ENCODE measurements around the gene CAV3.
"Not testable (repeated sequence)": the region's sequence is repeated elsewhere in the genome, so short reads cannot be mapped to it uniquely, and the experiment has no call there.

The CAV3 gene

DNA sequence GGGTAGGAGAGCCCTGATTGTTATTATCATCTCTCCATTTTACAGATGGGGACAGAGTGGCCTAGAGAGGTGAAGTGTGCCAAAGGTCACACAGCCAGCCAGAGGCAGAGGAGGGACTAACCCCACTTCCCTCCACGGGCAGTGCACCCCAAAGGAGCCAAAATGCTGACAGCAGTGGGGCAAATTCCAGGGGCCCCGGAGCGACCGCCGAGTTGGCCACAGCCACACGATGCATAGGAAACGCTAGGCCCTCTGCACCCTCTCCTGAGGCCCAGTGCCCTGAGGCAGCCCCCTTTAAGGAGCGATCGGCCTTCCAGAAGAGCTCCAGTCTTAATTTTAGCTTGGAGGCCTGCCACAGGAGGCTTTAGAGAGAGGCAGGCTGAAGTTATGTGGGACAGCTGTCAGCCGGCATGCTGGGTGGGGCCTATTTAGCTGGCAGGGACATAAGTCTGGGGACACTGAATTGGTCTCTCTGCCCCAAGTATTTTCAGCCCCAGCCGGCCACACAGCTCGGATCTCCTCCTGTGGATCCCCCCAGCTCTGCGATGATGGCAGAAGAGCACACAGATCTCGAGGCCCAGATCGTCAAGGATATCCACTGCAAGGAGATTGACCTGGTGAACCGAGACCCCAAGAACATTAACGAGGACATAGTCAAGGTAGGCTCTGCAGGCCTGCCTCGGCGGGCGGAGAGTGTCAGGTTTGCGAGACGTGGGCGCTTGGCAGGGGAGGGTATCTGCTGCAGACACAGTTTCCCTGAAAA is at the start of gene CAV3:
Gene CAV3 (plus strand): TSS at position 471 of the 763 bp plus-strand sequence. CDS start 75 bp downstream, at position 546.
- no peak for DNase-seq

DNA sequence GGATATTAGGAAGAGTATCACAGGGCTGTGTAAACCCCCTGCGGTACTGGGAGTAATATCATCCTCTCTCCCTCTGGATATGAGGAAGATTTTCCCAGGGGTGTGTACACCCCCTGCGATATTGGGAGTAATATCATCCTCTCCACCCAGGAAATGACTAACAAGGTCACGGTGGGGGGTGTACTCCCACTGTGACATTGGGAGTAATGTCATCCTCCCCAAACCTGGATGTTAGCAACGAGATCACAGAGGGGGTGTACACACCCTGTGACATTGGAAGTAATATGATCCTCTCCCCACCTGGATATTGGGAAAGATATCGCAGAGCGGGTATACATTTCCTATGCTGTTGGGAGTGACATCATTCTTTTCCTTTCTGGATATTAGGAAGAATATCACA is 48.6 kb upstream of the CAV3 start:
- DNase-seq, result not testable (repeated sequence)

DNA sequence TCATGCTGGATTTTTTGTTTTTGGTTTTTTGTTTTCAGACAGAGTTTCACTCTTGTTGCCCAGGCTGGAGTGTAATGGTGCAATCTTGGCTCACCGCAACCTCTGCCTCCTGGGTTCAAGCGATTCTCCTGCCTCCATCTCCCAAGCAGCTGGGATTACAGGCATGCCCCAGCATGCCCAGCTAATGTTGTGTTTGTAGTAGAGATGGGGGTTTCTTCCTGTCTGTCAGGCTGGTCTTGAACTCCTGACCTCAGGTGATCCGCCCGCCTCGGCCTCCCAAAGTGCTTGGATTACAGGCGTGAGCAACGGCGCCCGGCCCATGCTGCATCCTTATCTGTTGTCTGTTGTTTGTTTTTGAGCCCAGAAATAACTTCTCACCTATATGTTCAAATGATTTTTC is 42.3 kb upstream of the CAV3 start:
- DNase-seq, result not testable (repeated sequence)

DNA sequence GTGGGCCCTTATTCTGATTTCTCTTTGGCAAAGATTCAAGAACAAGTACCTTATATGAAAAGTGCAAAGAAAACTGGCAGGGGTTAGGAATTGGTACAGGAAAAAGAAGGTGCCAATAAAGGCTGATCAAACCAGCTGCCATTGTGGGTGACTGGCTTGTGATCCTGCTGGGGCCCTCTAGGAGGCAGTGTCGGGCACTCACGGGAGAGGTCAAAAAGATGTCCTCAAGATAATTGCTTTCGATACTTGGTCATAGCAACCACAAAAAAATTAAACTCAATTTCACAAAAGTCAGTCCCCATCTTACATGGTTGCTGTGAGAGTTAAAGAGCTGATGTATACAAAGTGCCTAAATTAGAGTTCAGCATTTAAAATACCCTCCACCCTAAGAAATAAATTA is 31.0 kb upstream of the CAV3 start:
- no peak for DNase-seq

DNA sequence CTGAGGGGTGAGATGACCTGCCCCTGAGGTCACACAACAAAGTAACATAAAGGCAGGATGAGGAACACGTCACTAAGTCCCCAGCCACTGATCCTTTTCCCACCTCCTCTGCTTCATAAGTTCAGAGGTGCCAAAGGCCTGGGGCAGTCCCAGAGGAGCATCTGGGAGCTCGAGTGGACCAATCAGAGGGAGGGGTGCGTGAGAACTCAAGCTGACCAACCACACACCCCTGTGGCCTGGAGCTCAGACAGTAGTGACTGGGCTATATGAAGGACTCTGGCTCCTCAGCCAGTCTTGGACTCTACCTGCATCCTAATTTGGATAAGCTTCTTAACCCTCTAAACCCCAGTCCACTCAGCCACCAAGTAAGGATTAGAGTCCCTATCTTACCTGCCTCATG is 28.0 kb upstream of the CAV3 start:
- no peak for DNase-seq

DNA sequence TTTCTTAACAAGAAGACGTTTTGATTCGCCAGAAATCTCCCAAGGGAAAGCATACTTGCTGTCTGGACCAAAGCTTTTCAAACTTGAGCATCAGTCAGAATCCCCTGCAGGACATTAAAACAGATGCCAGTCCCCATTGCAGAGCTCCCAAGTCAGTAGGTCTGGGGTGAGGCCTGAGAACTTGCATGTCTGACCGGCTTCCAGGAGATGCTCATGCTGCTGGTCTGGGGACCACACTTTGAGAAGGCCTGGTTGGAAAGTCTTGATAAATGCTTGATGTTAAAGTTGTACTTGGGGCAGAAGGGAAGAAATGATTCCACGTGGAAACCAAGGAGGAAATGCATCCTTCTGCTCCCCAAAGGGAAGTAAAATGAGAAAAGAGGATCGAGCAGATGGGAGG is 24.3 kb upstream of the CAV3 start:
- no peak for DNase-seq

DNA sequence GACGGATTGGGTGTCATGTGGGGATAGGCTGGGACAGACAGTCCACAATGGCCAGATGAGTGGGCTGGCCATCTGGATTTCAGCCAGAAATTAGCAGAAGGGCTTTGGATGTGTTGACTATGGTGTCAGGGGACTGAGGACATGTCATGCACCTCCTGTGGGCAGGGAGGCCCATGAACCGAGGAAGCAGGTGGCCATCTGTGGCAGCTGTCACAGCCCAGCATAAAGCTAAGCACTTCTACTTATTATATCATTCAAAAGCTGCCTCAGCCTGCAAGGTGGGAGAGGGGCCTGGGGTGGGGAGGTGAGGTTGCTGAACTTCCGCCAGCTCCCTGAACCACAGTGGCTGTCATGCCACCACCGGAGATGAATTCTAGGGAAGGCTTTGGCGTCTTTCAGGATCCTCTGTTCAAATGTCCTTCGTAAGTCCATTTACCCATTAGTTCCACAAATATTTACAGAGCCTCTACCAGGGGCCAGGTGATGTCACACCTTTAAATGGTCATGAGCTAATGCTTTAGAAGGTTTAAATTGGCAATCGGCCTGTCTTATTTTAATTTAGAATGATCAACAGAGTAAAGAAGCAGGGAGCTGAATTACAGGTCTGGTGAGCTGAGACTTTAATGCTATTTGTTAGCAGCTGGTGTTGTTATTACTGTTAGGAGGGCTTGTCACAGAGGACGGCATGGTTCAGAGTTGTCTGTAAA is 23.6 kb upstream of the CAV3 start:
- DNase-seq, result no peak

DNA sequence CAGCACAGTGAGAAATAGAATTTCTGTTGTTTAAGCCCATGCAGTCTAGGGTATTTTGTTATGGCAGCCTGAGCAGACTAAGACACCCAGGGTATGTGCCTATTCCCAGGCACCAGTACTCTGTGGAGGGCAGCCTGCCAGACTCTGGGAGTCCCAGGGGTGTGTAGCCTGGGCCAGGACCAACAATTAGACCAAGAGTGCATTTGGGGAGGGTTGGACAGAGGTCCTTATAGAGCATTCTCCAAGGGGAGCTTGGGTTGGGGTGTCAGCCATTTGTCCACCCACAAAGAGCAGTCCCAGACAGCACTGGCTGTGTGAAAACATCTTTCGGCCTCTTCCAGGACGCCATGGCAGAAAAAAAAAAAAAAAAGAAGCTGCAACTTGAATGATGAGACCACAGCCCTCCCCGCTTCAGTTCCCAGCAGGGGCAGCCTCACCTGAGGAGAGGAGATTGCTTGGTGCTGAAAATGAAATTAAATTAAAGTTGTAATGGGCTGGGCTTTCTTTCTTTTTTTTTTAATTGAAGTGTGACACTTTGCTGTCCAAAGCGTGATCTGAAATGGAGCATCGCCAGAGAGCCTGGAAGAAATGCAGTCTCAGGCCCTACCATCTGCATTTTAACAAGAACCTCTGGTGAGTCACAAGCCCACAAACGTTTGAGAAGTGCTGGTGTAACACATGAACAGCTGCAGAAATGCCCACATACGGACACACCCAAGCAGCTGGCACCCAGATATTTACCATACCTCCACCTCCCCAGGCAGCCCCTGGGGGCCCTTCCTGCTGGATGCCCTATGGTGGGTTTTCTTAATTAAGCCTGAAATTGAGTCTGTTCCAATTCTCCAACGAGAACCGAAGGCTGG is 21.3 kb upstream of the CAV3 start:
- no peak for DNase-seq

DNA sequence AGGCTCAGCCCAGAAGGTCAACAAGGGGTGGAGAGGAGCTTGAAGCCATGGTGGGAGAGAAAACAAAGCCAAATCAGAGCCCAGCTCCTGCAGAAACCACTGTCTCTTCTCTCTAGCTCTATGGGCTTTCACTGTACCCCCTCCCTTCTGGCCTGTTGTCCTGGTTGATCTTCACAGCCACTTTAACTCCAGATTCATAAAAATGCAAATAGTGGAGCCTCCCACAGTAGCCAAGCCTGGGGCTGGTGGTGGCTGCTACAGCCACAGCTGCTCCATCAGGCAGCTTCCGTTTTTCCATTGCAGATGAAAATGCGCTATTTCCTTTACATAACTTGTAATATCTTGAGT is 20.7 kb upstream of the CAV3 start:
- no peak for DNase-seq

DNA sequence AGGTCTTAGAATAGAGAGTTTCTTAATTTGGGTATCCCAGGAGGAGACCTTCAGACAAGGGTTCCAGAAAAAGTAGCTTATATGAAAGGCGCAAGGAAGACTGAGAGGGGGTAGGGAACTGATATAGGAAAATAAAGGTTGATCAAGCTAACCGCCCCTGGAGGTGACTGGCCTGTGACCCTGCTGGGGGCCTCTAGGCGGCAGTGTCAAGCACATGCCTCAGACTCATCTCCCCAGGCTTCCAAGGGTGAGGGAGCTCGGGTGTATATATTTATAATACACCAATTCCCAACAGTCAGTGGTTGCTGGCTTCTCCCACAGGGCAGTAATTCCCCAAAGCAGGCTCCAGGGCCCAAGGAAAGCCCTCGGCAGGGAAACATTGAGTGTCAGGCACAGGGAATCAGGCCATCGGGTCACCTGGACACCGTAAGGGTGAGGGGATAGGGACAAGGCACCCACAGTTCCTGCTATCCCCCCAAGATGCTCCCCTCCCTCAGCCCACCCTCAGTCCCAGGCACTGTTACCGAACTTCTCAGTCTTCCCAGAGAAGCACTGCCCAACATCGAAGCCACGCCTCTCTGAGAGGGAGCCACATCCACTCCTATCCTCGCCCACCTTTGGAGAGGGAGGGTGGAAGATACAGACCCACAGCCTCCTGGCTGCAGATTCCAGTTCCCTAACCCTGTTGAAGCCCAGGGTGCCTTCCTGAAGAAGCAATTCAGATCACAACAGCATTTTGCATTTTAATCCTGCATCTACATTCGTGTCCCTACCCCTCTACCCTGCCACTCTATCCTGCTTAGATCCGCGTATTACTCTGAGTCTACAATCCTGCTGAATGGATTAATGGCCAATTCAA is 19.5 kb upstream of the CAV3 start:
- no peak for DNase-seq

DNA sequence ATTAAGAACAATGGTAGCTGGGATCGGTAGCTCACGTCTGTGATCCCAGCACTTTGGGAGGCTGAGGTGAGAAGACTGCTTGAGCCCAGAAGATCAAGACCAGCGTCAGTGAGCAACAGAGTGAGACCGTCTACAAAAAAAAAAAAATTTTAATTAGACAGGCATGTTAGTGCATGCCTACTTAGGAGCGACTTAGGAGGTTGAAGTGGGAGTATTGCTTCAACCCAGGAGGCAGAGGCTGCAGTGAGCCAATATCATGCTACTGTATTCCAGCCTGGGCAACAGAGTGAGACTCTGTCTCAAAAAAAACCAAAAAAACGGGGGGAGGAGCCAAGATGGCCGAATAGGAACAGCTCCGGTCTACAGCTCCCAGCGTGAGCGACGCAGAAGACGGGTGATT is 17.8 kb upstream of the CAV3 start:
- not testable (repeated sequence) for DNase-seq

DNA sequence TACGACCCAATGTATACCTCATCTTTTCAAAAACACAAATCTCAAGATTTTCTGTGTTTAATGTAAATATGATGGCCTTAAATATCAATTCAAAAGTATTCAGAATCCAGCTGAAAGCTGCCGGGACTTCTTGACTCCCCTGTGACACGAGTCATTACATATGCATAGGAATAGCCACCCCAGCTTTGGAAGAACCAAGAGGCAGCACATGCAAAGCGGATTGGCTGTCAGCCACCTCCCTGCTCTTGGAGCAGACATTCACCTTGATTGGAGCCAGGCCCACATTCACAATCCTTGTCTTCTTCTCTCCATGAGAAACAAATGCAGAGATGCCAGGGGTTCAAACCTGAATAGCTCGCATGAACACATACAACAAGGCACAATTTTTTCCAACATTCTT is 10.8 kb upstream of the CAV3 start:
- DNase-seq, result no peak

DNA sequence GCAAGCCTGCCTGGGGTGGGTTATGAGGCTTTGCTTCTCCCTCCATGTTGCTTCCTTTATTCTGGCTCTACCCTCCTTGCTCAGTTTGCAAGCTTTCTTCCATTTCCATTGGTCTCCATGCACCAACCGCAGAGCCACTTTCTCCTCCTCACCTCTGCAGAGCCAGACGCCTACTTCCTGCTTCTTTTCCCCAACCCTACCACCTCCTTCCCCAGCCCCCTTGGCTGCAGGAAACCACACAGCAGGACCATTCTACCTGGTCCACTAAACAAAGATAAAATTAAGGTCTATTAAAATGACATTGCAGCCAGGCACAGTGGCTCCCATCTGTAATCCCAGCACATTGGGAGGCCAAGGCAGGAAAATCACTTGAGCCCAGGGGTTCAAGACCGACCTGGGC is 10.0 kb upstream of the CAV3 start:
- no peak for DNase-seq

DNA sequence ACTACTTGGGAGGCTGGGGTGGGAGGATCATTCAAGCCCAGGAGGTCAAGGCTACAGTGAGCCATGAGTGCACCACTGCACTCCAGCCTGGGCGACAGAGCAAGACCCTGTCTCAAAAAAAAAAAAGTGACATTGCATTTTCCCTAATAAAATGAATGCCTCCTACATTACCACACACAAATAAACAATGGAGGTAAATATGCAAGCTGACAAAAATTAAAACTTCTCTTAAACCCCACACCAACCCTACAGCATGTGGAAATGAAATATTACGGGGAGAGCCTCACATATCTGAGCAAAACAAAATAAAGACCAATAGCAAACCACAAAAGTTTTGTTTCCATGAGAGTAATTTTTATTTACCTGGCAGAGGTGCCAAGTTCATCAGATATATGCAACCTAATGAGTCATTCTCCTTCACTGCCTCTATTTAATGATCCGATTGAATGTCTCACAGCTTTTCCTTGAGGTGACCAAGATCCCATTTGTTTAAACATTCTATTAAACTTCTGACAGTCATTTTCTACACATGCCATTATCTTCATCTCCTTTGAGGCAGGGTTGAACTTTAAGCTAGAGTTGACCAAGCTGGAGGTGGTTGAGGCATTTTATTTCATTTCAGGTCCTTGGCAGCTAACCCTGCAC is 9.4 kb upstream of the CAV3 start:
- no peak for DNase-seq

DNA sequence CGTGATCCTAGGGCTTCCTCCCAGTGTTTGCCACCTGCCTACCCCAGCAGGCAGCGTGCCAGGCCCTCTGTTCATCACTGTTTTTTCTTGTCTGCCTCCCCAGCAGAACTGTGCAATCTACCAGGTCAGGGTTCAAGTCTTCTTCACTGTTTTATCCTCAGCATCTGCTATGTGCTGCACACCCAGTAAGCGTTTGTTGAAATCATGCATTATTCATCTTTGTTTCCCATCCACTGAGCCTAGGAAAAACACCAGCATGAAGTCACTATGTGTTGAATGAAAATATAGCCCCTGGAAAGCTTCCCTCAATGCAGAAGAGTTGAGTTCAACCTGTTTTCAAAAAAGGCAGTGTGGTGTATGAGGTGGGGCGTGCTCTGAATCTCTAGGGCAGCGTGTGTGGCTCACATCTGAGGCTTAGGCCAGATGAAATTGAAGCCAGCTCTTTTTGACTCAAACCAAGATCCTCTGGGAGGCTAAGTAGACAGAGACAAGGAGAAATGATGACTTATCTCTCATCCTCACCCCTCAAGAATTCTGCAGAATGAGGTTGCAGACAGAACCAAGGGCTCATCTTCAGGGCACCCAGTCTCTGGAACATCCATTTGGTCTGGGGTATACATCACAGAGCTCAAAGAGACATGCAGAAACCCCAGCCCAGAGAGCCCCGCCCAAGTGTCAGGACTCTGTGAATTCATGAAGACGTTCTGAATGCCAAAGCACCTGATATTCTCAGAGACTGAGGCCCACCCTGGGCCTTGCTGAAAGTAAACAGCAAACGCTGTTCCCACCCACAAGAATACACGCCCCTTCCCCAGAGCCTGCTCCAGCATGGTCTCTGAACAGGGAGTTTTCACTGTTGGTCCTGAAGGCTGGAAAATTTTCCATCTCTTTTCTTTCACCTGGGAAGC is 5.7 kb upstream of the CAV3 start:
- DNase-seq, result no peak

DNA sequence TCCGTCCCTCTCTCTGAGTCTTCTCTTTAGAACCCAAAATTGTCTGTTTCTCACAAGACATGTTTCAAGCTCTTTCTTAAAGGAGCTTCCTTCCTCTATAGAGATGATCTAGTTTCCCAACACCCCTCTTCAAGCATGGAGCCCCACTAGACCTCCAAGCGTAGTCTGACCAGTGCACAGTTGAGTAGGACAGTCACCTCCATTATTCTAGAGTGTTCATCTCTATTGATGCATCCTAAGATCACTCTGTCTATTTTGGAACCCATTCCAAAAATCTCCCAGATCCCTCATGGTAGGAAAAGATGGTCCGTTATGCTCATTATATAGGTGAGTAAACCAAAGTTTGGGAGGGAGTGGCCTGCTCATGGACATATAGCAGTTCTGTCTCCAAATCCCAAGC is 4.1 kb upstream of the CAV3 start:
- DNase-seq, result no peak

DNA sequence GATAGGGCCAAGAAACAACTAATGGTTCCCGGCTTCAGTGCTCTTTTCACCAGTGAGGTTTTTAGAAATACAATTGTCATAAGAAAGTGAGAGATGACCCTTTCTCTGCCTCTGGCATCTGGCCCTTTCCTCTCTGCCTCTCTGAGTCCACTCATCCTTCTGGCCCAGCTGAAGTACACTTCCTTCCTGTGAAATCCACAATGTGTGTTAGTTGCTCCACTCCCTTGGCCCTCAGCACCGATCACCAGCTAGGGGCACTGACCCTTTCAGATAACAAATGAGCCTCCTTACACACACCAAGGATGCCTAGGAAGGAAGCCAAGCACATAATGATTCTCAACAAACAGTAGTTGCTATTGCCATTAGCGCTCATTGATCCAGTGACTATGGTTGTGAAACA is 2.9 kb upstream of the CAV3 start:
- DNase-seq, result no peak

DNA sequence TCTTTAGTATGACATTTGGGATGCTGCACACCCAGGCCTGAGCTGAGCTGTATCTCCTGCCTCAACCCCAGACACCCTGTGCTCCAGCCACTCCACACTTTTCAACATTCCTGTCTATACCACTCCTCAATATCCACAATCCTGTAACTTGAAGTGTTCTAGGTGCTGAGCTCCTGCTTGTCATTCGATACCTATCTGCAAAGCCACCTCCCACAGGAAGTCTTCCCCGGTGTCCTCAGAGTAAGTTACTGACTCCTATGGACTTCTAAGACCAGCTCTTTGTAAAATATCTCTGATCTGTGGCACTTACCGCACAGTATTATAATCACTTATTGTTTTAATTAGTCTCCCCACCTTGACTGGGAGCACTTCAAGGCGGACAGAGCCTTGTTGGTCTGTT is 1.2 kb upstream of the CAV3 start:
- DNase-seq, result no peak

DNA sequence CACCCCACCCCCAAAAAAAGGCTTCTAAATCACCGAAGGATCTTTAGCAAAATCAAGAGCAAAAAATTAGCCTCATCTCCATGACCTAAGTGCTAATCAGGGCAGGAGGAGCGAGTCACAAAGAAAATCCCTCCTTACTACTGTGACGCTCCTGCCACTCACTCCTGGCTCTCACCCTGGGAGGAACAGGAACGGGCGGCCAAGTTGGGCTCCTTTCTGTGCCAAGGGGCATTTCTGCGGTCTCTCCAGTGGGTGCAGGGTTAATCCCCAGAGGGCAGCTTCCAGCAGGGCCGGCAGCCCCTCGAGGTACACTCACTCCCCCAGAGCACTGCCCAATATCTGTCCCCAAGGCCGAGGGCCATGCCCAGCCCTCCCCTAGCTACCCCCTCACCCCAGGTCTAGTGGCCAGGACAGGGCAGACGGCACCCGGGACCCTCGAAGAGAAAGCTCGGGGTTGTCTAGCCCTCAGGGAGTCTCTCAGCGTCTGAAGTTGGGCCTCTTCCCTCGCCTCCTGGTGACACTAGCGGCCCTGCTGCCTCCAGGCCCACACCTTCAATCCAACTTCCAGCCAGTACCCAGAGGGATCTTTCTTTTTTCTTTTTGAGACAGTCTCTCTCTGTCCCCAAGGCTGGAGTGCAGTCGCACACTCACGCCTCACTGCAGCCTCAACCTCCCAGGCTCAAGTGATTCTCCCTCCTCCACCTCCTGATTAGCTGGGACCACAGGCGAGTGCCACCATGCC is 706 bp downstream of the CAV3 start:
- no peak for DNase-seq

DNA sequence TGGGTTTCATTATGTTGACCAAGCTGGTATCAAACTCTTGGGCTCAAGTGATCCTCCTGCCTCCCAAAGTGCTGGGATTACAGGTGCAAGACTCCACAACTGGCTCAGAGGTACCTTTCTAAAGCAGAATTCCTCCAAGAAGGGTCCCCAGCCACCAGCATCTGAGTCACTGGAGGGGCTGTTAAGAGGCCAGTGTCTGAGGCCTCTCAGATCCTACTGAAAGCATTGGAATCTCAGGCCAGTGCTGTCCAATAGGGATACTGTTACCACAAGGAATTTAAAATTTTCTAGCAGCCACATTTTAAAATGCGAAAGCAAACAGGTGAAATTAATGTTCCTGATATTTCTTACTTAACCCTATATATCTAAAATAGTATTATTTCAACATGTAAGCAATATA is 1.3 kb downstream of the CAV3 start:
- no peak for DNase-seq

Measured in amniotic stem cell (primary cell).